ENCODE results near the gene TREML1. TPM values are rescaled to one million over a fixed set of nuclear protein-coding genes. Genes with fewer than 3 reads are reported as not detected.
"Not testable (repeated sequence)": the region's sequence is repeated elsewhere in the genome, so short reads cannot be mapped to it uniquely, and the experiment has no call there.

The TREML1 gene
- total and polyA plus RNA-seq, 2 of the 8 experiments (the other 6 are each of a cell fraction or from before 2014, with no cell fraction given), result 0.08 TPM; not detected in 1

- not testable (repeated sequence) for H2BK120ac ChIP-seq (replicated peaks; ENCODE audit: low read depth, low read length)
Observed at GRCh38 chr6:41189046-41189445, 34.9 kb upstream of the TREML1 start.

More at GRCh38 chr6:41189046-41189445, 34.9 kb upstream of the TREML1 start:
- H3K9ac ChIP-seq (replicated peaks in 1 of 4; ENCODE audit: extremely low read depth in 1 of 4, low read depth in 3 of 4, low read length in 3 of 4); H2AFZ ChIP-seq (ENCODE audit: low read length); H3K36me3 ChIP-seq (ENCODE audit: control insufficient read depth in 2 of 4, insufficient read depth in 4 of 4, low read length in 3 of 4); H3K79me2 ChIP-seq (ENCODE audit: control insufficient read depth in 1 of 2, insufficient read depth in 2 of 2, low read length in 2 of 2); H4K5ac ChIP-seq (ENCODE audit: insufficient read length, low read depth, low read length); H4K20me1 ChIP-seq (replicated peaks in 1 of 2; ENCODE audit: control insufficient read depth in 1 of 2, insufficient read depth in 2 of 2, low read length in 2 of 2); H3K23me2 ChIP-seq (ENCODE audit: low read depth, low read length); H4K8ac ChIP-seq (ENCODE audit: extremely low read depth, insufficient read depth, low read length); DNase-seq (ENCODE audit: low read depth in 1 of 2, low spot score in 2 of 2); H3K4me3 ChIP-seq (ENCODE audit: extremely low read depth in 1 of 4, insufficient read depth in 2 of 4, low read depth in 3 of 4, low read length in 4 of 4); H2BK20ac ChIP-seq (ENCODE audit: low read length); H3K27ac ChIP-seq (ENCODE audit: low read depth, low read length); H3K14ac ChIP-seq (ENCODE audit: insufficient read length); H3K27me3 ChIP-seq (replicated peaks in 1 of 4; ENCODE audit: control insufficient read depth in 3 of 4, extremely low read depth in 1 of 4, insufficient read depth in 3 of 4, low read length in 3 of 4); H3K56ac ChIP-seq (replicated peaks; ENCODE audit: insufficient read length, low read depth, low read length); H3K4me2 ChIP-seq (ENCODE audit: insufficient read depth in 1 of 2, low read depth in 2 of 2, low read length in 2 of 2); H3K23ac ChIP-seq (ENCODE audit: insufficient read length); H2AK5ac ChIP-seq (ENCODE audit: low read depth, low read length); H3K79me1 ChIP-seq (ENCODE audit: low read depth, low read length); H2BK12ac ChIP-seq (ENCODE audit: low read depth, low read length); H3K4me1 ChIP-seq (replicated peaks in 1 of 4; ENCODE audit: control insufficient read depth in 3 of 4, insufficient read depth in 4 of 4, low read length in 3 of 4); H2BK15ac ChIP-seq (ENCODE audit: low read length); H3K4ac ChIP-seq (replicated peaks; ENCODE audit: insufficient read length, low read depth, low read length); H3K18ac ChIP-seq (ENCODE audit: extremely low read depth, low read length); FAIRE-seq; H4K91ac ChIP-seq (replicated peaks; ENCODE audit: insufficient read length, low read length): not testable (repeated sequence)
- peaks cover 5 to 16% of the 10 kb centered on the region in 2 experiments; a peak in 3 of 4 replicates for H3K9me3 ChIP-seq (ENCODE audit: insufficient read depth in 2 of 2, low read depth in 1 of 2, low read length in 1 of 2)
- ChIA-PET POLR2A (ENCODE audit: partially characterized antibody) (interaction anchor here (1.4 kb wide), 1 partner anchor 9 kb away, joined by 5 read pairs; no protein-coding TSS in a partner anchor), CTCF (ENCODE audit: partially characterized antibody) (interaction anchor here (0.9 to 6.2 kb wide), 10 partner anchors 8 to 132 kb away, joined by 3 to 51 read pairs (median 4); partner anchors contain the start of gene TREML2)
- H2BK5ac ChIP-seq (ENCODE audit: low read depth, low read length), result 0 out of 2 replicates have a peak overlapping the region, but pooled peaks have one; percentile 35
- peak; percentile 79 for TF ChIP-seq SRF (IDR thresholded peaks at IDR 0.05; ENCODE audit: low read depth, low read length)
